ENCODE measurements around the gene SHC2. TPM values are rescaled to one million over a fixed set of nuclear protein-coding genes. Genes with fewer than 3 reads are reported as not detected.

The SHC2 gene
- total RNA-seq, 1 donor from 2014 or later = 343 TPM

DNA sequence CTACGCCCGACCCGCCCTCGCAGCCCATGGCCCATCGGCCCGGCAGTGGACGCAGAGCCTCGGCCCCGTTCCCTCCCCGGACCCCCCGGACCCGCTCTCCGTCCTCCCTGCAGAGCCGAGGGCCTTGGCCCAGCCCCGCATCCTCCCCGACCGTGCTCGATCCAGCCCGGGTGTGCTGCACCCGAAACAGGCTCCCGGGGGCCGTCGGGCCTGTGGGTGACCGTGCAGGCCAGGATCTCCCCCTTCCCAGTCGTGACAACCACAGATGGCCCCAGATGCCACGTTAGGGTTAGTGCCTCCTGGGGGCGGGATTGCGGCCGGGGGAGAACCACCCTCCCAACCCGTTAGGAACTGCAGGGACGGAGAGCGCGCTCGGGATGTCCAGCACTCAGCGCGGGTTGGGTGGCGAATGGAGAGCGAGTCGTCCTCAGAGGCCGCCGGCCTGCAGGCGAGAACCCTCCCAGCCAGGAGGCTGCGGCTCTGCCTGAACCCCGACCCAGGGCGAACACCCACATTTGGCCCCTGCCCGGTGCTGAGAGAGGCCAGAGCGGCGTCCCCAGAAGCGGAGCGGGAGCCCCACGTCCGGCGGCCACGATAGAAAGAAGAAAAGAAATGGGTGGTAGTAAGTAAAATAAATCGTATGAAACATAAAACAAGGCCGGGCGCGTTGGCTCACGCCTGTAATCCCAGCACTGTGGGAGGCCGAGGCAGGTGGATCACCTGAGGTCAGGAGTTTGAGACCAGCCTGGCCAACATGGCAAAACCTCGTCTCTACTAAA is 28.8 kb upstream of the SHC2 start:
- Mint-ChIP-seq H3K27ac (ENCODE audit: unreplicated experiment) (peak overlapping the region; percentile 92), H3K9me3 (ENCODE audit: unreplicated experiment) (peaks cover 23% of the 10 kb centered on the region), H3K4me3 (ENCODE audit: unreplicated experiment) (peak overlapping the region; percentile 89), H3K27me3 (ENCODE audit: unreplicated experiment) (peaks cover 32% of the 10 kb centered on the region), H3K36me3 (ENCODE audit: unreplicated experiment) (no peaks in the 10 kb centered on the region), H3K4me1 (ENCODE audit: low read depth, unreplicated experiment) (peaks cover 22% of the 10 kb centered on the region)
- TF ChIP-seq, protein P1, sequence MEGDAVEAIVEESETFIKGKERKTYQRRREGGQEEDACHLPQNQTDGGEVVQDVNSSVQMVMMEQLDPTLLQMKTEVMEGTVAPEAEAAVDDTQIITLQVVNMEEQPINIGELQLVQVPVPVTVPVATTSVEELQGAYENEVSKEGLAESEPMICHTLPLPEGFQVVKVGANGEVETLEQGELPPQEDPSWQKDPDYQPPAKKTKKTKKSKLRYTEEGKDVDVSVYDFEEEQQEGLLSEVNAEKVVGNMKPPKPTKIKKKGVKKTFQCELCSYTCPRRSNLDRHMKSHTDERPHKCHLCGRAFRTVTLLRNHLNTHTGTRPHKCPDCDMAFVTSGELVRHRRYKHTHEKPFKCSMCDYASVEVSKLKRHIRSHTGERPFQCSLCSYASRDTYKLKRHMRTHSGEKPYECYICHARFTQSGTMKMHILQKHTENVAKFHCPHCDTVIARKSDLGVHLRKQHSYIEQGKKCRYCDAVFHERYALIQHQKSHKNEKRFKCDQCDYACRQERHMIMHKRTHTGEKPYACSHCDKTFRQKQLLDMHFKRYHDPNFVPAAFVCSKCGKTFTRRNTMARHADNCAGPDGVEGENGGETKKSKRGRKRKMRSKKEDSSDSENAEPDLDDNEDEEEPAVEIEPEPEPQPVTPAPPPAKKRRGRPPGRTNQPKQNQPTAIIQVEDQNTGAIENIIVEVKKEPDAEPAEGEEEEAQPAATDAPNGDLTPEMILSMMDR (IDR thresholded peaks at IDR 0.05; ENCODE audit: partially characterized antibody, unreplicated experiment) = no peak
- DNase-seq = peak; percentile 76

DNA sequence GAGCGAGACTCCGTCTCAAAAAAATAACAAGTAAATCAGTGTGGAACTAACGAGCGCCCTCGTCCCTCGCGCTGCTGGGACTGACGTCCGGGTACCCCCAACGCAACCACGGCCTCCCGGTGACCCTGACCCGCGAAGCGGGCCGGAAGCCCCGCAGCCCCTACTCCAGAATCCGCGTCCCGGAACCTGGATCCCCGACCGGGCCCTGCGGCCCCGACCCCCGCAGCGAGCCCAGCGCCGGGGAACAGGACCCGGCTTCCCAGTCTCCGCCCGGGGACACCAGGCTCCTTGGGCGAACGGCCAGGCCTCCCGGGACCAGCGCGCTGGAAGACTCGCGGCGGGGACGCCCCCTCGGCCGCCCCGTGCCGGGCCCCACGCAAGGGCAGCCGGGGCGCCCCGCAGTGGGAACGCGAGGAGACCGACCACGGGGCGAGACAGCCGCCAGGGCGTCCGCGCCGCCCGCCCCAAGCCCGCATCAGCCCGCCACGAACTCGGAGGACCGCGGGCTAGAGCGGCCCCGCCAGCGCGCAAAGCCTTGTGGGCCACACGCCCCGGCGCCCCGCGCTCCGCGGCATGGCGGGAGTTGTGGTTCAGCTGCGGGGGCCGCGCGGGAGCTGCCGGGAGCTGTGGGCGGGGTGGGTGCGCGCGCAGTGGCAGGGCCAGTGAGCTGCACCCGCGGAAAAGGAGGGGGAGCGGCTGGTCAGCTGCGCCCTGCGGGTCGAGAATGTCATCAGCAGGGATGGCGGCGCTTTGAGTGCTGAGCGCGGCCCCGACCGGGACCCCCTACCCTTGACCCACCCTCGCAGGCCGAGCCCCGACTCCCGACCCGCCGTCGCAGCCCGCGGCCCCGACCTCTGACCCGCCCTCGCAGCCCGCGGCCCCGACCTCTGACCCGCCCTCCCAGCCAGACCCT is 27.9 kb upstream of the SHC2 start:
- Mint-ChIP-seq H3K27ac (ENCODE audit: unreplicated experiment) (peak overlapping the region; percentile 92), H3K36me3 (ENCODE audit: unreplicated experiment) (no peaks in the 10 kb centered on the region), H3K27me3 (ENCODE audit: unreplicated experiment) (peaks cover 35% of the 10 kb centered on the region), H3K4me1 (ENCODE audit: low read depth, unreplicated experiment) (peaks cover 23% of the 10 kb centered on the region), H3K4me3 (ENCODE audit: unreplicated experiment) (peak overlapping the region; percentile 66), H3K9me3 (ENCODE audit: unreplicated experiment) (peaks cover 26% of the 10 kb centered on the region)
- TF ChIP-seq, protein P1 (IDR thresholded peaks at IDR 0.05; ENCODE audit: partially characterized antibody, unreplicated experiment) = no peak
- peak; percentile 99 for DNase-seq

GRCh38 chr19:485583-486236 is 24.9 kb upstream of the SHC2 start:
- peak overlapping the region; percentile 96 for H3K27ac Mint-ChIP-seq (ENCODE audit: unreplicated experiment)
- peaks cover 41% of the 10 kb centered on the region for H3K9me3 Mint-ChIP-seq (ENCODE audit: unreplicated experiment)
- peaks cover 26% of the 10 kb centered on the region for H3K4me1 Mint-ChIP-seq (ENCODE audit: low read depth, unreplicated experiment)
- TF ChIP-seq, protein P1 (IDR thresholded peaks at IDR 0.05; ENCODE audit: partially characterized antibody, unreplicated experiment) = no peak
- H3K4me3 Mint-ChIP-seq (ENCODE audit: unreplicated experiment) = peak overlapping the region; percentile 73
- DNase-seq = peak; percentile 78
- H3K27me3 Mint-ChIP-seq (ENCODE audit: unreplicated experiment) = peaks cover 43% of the 10 kb centered on the region
- peaks cover 8% of the 10 kb centered on the region for H3K36me3 Mint-ChIP-seq (ENCODE audit: unreplicated experiment)

DNA sequence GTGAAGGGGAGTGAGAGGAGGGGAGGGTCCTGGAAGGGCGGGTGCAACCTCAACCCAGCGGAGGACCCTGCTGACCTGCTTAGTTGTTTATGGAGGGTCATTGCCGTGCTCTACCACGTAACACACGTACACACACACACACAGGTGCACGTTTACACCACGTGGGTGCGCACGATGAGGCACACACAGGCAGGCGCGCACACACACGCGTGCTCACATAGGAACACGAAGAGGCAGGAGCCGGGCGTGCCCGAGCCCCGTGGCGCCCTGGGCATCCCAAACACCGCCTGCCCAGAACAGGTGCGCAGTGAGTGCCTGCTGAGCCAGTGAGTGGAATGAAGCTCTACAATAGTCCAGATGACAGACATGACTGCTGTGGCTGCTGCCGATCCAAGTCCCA is 24.2 kb upstream of the SHC2 start:
- peak overlapping the region; percentile 73 for H3K4me3 Mint-ChIP-seq (ENCODE audit: unreplicated experiment)
- H3K27me3 Mint-ChIP-seq (ENCODE audit: unreplicated experiment) = peaks cover 48% of the 10 kb centered on the region
- H3K27ac Mint-ChIP-seq (ENCODE audit: unreplicated experiment) = peak overlapping the region; percentile 96

More for the DNA sequence above, 24.2 kb upstream of the SHC2 start:
- Mint-ChIP-seq H3K9me3 (ENCODE audit: unreplicated experiment) (peaks cover 47% of the 10 kb centered on the region), H3K36me3 (ENCODE audit: unreplicated experiment) (peaks cover 12% of the 10 kb centered on the region), H3K4me1 (ENCODE audit: low read depth, unreplicated experiment) (peaks cover 26% of the 10 kb centered on the region)
- DNase-seq = no peak
- TF ChIP-seq, protein P1 (IDR thresholded peaks at IDR 0.05; ENCODE audit: partially characterized antibody, unreplicated experiment) = no peak

Measured in glutamatergic neuron (in vitro differentiated cells).